Activated CD8-positive, alpha-beta T cell treated with anti-CD3 and anti-CD28 coated beads for 36 hours (primary cell): Measurements from ENCODE around the gene YIPF2. TPM values are rescaled to one million over a fixed set of nuclear protein-coding genes. Genes with fewer than 3 reads are reported as not detected.

Source experiments
- ATAC-seq: fragments of 200-7000 bp; cut with Tn5 transposase; one replicate; pipeline ENCODE4 v1.10.0; 2021; ENCODE audit warnings: mild to moderate bottlenecking, moderate library complexity
- CTCF ChIA-PET: fragments of 350-600 bp; sonication (Branson Sonifier 250); formaldehyde crosslinking; loops from one replicate; lab custom pipeline; 2021; ENCODE audit warnings: antibody characterized with exemption; lab: Charles Lee
- POLR2A ChIA-PET: fragments of 350-600 bp; sonication (Branson Sonifier 250); formaldehyde crosslinking; loops from one replicate; lab custom pipeline; 2021; ENCODE audit warnings: antibody characterized with exemption; lab: Charles Lee
- DNase-seq: peaks from one replicate; pipeline ENCODE4 v3.0.0-alpha.2; 2020
- H3K27ac Mint-ChIP-seq: one replicate; pipeline ENCODE4 v1.8.0; 2021; ENCODE audit warnings: mild to moderate bottlenecking, mixed read lengths
- H3K27me3 Mint-ChIP-seq: one replicate; pipeline ENCODE4 v1.8.0; 2021; ENCODE audit warnings: mixed read lengths
- H3K36me3 Mint-ChIP-seq: one replicate; pipeline ENCODE4 v1.8.0; 2021; ENCODE audit warnings: low read depth, mixed read lengths
- H3K4me1 Mint-ChIP-seq: one replicate; pipeline ENCODE4 v1.8.0; 2021; ENCODE audit warnings: low read depth, mixed read lengths
- H3K4me3 Mint-ChIP-seq: one replicate; pipeline ENCODE4 v1.8.0; 2021; ENCODE audit warnings: mild to moderate bottlenecking, moderate library complexity, mixed read lengths
- H3K9me3 Mint-ChIP-seq: one replicate; pipeline ENCODE4 v1.8.0; 2021; ENCODE audit warnings: mixed read lengths
- CTCF ChIP-seq: fragments of 200-600 bp; IDR thresholded peaks from one replicate; pipeline ENCODE4 v1.8.0; 2022; ENCODE audit warnings: antibody characterized with exemption, mild to moderate bottlenecking
- intact Hi-C: fragments of 100-400 bp; cut with micrococcal nuclease; formaldehyde crosslinking; loops from one replicate; pipeline ENCODE4 v1.10.0; 2022
- total RNA-seq, 2 experiments: library from RNA; stranded (reverse); gene quantifications; one replicate each; pipeline ENCODE4 v1.2.3, GENCODE V29; 2021

Gene YIPF2
- total RNA-seq, 2 experiments from 2014 or later: 21.7 to 24.4 TPM

DNA sequence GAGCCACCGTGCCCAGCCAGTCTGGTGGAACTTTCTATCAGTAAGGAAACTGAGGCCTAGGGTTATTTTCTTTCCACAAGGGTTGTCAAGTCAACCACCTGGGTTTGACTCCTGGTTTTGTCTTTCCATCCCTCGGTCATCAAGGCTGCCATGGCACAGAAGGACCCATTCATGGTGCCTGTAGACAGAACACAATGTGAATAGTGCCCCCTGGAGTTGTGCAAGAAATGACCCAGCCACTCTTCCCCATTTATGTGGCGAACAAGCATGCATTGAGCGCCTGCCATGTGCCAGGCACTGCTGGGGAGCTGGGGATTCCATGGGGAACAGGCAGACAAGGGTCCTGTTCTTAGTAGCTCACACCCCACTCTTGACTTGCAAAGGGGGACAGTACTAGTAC, 36.5 kb upstream of the YIPF2 start:
- ChIA-PET CTCF (interaction anchor here (2.1 to 2.6 kb wide), 2 partner anchors 21 to 29 kb away, joined by 7 to 9 read pairs; no protein-coding TSS in a partner anchor), POLR2A (interaction anchor here (0.6 to 1.4 kb wide), 4 partner anchors 23 to 125 kb away, joined by 3 read pairs; partner anchors contain the start of gene LDLR)
- H3K4me3 Mint-ChIP-seq: no peak overlapping the region
- H3K36me3 Mint-ChIP-seq: peaks cover 11% of the 10 kb centered on the region
- DNase-seq (no peak), ATAC-seq (no peak)
- intact Hi-C loops: no loop called here
- no peaks in the 10 kb centered on the region for H3K27me3 Mint-ChIP-seq
- no peak overlapping the region for H3K27ac Mint-ChIP-seq
- no peaks in the 10 kb centered on the region for H3K9me3 Mint-ChIP-seq
- H3K4me1 Mint-ChIP-seq: peaks cover 50% of the 10 kb centered on the region
- TF ChIP-seq CTCF: peak; percentile 16

DNA sequence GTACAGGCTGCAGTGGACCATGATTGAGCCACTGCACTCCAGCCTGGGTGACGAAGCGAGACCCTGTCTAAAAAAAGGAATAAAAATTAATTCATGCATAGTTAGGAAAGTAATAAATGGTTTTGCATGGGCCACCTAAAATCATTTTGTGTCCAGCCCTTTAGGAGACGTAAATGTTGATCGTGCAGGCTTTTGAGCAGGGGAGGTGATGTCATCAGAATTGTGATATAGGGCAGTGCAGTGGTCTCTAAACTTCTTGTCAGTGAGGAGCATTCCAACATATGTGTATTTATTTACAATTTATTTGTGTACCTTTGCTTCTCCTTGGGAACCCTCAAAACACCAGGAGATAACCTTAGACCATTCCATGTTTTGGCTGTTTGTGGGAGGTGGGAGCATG, 35.4 kb upstream of the YIPF2 start:
- ChIA-PET CTCF (interaction anchor here (1.6 to 2.6 kb wide), 2 partner anchors 22 to 27 kb away, joined by 7 to 9 read pairs; no protein-coding TSS in a partner anchor), POLR2A (interaction anchor here (1.5 kb wide), 1 partner anchor 129 kb away, joined by 3 read pairs; no protein-coding TSS in a partner anchor)
- H3K36me3 Mint-ChIP-seq: peaks cover 11% of the 10 kb centered on the region
- H3K4me1 Mint-ChIP-seq: peaks cover 49% of the 10 kb centered on the region
- peak overlapping the region; percentile 45 for H3K27ac Mint-ChIP-seq
- no peaks in the 10 kb centered on the region for H3K9me3 Mint-ChIP-seq
- H3K4me3 Mint-ChIP-seq: peak overlapping the region; percentile 89
- intact Hi-C loops: no loop called here
- ATAC-seq (no peak), DNase-seq (no peak)
- H3K27me3 Mint-ChIP-seq: no peaks in the 10 kb centered on the region
- TF ChIP-seq CTCF: no peak

DNA sequence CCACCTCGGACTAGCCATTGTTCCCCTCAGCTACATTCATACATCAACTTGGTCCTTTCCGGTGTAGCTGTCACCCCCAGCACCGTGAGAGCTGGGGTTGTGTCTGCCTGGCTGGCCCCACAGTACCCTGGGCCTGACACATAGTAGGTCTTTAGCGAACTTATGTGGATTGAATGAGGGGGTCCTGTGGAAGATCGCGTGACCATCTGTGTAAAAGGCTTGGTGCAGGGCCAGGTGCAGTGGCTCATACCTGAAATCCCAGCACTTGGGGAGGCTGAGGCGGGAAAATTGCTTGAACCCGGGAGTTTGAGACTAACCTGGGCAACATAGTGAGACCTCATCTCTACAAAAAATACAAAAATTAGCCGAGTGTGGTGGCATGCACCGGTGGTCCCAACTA, 34.4 kb upstream of the YIPF2 start:
- no peak for DNase-seq
- intact Hi-C loops: no loop called here
- ChIA-PET POLR2A (interaction anchor here (0.6 to 1.5 kb wide), 6 partner anchors 8 to 460 kb away, joined by 3 to 5 read pairs (median 3); partner anchors contain the start of genes LDLR and QTRT1), CTCF (interaction anchor here (1.6 to 2.6 kb wide), 2 partner anchors 21 to 26 kb away, joined by 7 to 9 read pairs; no protein-coding TSS in a partner anchor)
- peaks cover 40% of the 10 kb centered on the region for H3K4me1 Mint-ChIP-seq
- peaks cover 11% of the 10 kb centered on the region for H3K36me3 Mint-ChIP-seq
- H3K27me3 Mint-ChIP-seq: no peaks in the 10 kb centered on the region
- no peak for TF ChIP-seq CTCF
- peak overlapping the region; percentile 90 for H3K27ac Mint-ChIP-seq
- H3K4me3 Mint-ChIP-seq: peak overlapping the region; percentile 89
- no peaks in the 10 kb centered on the region for H3K9me3 Mint-ChIP-seq
- no peak for ATAC-seq

GRCh38 chr19:10961073-10961860, 32.8 kb upstream of the YIPF2 start:
- H3K36me3 Mint-ChIP-seq: peaks cover 11% of the 10 kb centered on the region
- DNase-seq (peak; percentile 46), ATAC-seq (peak; percentile 20)
- CTCF ChIA-PET: interaction anchor here (0.9 to 4.2 kb wide), 3 partner anchors 18 to 97 kb away, joined by 3 to 25 read pairs (median 11); no protein-coding TSS in a partner anchor
- no peak for TF ChIP-seq CTCF
- H3K9me3 Mint-ChIP-seq: no peaks in the 10 kb centered on the region
- peak overlapping the region; percentile 90 for H3K27ac Mint-ChIP-seq
- peaks cover 37% of the 10 kb centered on the region for H3K4me1 Mint-ChIP-seq
- peak overlapping the region; percentile 89 for H3K4me3 Mint-ChIP-seq
- POLR2A ChIA-PET: interaction anchor here (0.7 to 2.9 kb wide), 8 partner anchors 11 to 133 kb away, joined by 3 to 12 read pairs (median 4); no protein-coding TSS in a partner anchor
- no peaks in the 10 kb centered on the region for H3K27me3 Mint-ChIP-seq
- intact Hi-C loops: no loop called here
